ENCODE results near the gene SCP2. TPM values are rescaled to one million over a fixed set of nuclear protein-coding genes. Genes with fewer than 3 reads are reported as not detected.

SCP2 gene
- total and polyA plus RNA-seq, 7 donors: 49.3 to 96.9 (median 88.3) TPM

DNA sequence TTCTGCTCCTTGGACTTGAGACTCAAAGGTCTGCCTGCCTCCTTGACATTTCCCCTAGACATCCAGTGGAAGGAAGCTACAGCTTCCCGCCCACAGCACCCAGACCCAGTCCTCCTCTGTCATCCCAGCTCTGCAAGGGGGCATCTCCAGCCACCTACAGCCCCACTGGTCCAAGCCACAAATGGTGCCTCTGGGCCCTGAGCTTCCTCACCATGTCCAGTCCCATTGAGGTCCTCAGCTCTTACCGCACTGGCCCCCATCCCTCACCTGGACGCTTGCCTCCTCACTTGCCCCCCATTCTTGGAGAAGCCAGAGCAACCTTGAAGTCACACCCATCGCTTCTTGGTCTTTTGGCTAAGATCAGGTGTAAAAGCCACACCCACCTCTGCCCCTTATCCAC lies 148.1 kb downstream of the SCP2 start:
- intact Hi-C loops (cut with DNase I): no loop called here
- ATAC-seq: no peak
- peak; percentile 4 to 28 for DNase-seq
- H3K9me3 ChIP-seq: no peaks in the 10 kb centered on the region
- no peak overlapping the region for H3K27ac ChIP-seq
- TF ChIP-seq, protein P1, sequence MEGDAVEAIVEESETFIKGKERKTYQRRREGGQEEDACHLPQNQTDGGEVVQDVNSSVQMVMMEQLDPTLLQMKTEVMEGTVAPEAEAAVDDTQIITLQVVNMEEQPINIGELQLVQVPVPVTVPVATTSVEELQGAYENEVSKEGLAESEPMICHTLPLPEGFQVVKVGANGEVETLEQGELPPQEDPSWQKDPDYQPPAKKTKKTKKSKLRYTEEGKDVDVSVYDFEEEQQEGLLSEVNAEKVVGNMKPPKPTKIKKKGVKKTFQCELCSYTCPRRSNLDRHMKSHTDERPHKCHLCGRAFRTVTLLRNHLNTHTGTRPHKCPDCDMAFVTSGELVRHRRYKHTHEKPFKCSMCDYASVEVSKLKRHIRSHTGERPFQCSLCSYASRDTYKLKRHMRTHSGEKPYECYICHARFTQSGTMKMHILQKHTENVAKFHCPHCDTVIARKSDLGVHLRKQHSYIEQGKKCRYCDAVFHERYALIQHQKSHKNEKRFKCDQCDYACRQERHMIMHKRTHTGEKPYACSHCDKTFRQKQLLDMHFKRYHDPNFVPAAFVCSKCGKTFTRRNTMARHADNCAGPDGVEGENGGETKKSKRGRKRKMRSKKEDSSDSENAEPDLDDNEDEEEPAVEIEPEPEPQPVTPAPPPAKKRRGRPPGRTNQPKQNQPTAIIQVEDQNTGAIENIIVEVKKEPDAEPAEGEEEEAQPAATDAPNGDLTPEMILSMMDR (IDR thresholded peaks at IDR 0.05): no peak
- no peak overlapping the region for H3K4me3 ChIP-seq
- no peaks in the 10 kb centered on the region for H3K4me1 ChIP-seq
- H3K36me3 ChIP-seq (ENCODE audit: insufficient read depth in 1 of 2, low read depth in 1 of 2): no peaks in the 10 kb centered on the region
- no peaks in the 10 kb centered on the region for H3K27me3 ChIP-seq (ENCODE audit: insufficient read depth in 3 of 3, low read length in 2 of 3)
- 97 to 100% (median 99%) methylated on average over 4 of the region's 4 CpGs for WGBS, 3 donors

DNA sequence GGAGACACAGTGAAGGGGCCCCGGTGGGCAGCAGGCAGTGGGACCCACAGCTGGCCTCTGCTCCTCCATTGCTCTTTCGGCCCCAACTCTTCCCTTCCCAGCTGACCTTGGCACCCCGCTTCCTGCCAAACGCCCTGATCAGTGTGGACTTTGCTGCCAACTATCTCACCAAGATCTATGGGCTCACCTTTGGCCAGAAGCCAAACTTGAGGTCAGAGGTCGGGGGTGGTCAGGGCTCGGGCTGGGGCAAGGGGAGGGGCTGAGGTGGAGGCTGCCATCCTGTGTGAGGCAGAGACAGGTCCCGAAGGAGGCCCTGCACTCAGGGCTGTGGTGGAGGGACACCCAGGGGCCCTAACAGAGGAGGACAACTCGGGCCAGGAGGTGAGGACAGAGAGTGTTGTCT lies 148.7 kb downstream of the SCP2 start:
- TF ChIP-seq, protein P1 (IDR thresholded peaks at IDR 0.05): no peak
- Histone ChIP-seq H3K9me3 (no peaks in the 10 kb centered on the region), H3K27ac (no peak overlapping the region), H3K27me3 (ENCODE audit: insufficient read depth in 3 of 3, low read length in 2 of 3) (no peaks in the 10 kb centered on the region), H3K36me3 (ENCODE audit: insufficient read depth in 1 of 2, low read depth in 1 of 2) (no peaks in the 10 kb centered on the region), H3K4me1 (no peaks in the 10 kb centered on the region), H3K4me3 (no peak overlapping the region)
- WGBS, 3 donors: 68 to 73% (median 69%) methylated on average over 8 of the region's 8 CpGs
- intact Hi-C loops (cut with DNase I): no loop called here
- ATAC-seq: no peak
- peak in 1 of 2 donors; percentile 6 for DNase-seq

DNA sequence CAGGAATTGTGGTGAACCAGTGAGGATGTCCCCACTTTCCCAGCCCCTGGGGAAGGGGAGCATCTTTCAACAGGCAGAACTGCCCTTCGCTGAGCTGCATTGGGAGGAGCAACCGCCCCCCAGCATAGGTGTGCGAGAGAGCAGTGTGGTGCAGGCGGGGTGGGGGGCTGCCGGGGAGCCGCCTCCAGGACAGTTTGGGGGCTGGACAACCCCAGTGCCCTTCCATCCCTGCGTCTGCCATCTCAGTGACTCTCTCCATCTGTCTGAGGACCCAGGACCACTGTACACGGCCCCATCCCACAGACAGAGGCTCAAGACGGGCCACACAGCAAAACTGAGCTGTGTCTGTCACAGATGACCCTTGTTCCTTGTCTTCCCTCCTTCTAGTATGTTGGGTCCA lies 149.1 kb downstream of the SCP2 start:
- Histone ChIP-seq H3K9me3 (no peaks in the 10 kb centered on the region), H3K27ac (no peak overlapping the region), H3K36me3 (ENCODE audit: insufficient read depth in 1 of 2, low read depth in 1 of 2) (no peaks in the 10 kb centered on the region), H3K4me1 (no peaks in the 10 kb centered on the region), H3K27me3 (ENCODE audit: insufficient read depth in 3 of 3, low read length in 2 of 3) (no peaks in the 10 kb centered on the region), H3K4me3 (no peak overlapping the region)
- intact Hi-C loops (cut with DNase I): no loop called here
- 94 to 96% (median 95%) methylated on average over 8 to 9 of the region's 9 CpGs for WGBS, 3 donors
- TF ChIP-seq, protein P1 (IDR thresholded peaks at IDR 0.05): no peak
- DNase-seq (peak; percentile 9 to 42), ATAC-seq (no peak)

DNA sequence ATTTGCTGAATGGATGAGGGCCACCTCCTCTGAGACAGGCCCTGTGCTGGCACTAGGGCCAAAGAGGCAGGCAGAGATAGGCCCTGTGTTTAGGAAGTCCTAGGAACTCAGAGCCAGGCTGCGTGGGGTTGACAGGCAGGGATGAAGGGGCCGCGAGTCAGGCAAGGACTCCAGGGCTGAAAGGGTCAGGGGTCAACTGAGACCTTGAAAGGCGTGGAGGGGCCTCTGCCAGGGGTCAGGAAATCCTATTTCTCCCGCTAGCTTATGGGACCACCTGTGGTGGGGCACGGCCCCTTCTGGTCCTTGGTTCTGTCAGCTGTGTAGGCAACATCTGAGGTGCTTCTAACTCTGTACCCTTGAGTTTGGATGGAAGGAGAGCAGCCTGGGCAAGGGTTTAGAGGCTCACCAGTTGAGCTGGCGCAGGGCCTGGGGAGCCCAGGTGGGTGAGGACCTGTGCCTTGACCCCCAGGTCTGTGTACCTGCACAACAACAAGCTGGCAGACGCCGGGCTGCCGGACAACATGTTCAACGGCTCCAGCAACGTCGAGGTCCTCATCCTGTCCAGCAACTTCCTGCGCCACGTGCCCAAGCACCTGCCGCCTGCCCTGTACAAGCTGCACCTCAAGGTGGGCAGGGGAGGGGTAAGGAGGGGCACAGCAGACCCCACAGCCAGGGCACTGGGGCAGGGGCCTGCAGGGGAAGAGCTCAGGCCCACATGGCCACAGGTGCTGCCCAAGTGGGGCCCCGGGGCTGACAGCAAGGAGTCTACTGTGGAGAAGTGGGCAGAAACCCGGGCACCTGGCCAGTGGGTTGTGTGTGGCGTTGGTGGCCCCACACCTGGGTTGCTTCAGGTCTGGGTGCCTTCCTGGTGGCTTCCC lies 149.9 kb downstream of the SCP2 start:
- no peaks in the 10 kb centered on the region for H3K9me3 ChIP-seq
- no peaks in the 10 kb centered on the region for H3K4me1 ChIP-seq
- TF ChIP-seq, protein P1 (IDR thresholded peaks at IDR 0.05): no peak
- H3K27me3 ChIP-seq (ENCODE audit: insufficient read depth in 3 of 3, low read length in 2 of 3): no peaks in the 10 kb centered on the region
- no peak overlapping the region for H3K4me3 ChIP-seq
- H3K27ac ChIP-seq: no peak overlapping the region
- 88 to 90% (median 90%) methylated on average over 19 of the region's 19 CpGs for WGBS, 3 donors
- intact Hi-C loops (cut with DNase I): no loop called here
- ATAC-seq (no peak), DNase-seq (peak; percentile 10 to 44)
- H3K36me3 ChIP-seq (ENCODE audit: insufficient read depth in 1 of 2, low read depth in 1 of 2): no peaks in the 10 kb centered on the region
